GM12878 (cell line): ENCODE results near the gene ITIH2. TPM values are rescaled to one million over a fixed set of nuclear protein-coding genes. Genes with fewer than 3 reads are reported as not detected.
"Not testable (repeated sequence)": the region's sequence is repeated elsewhere in the genome, so short reads cannot be mapped to it uniquely, and the experiment has no call there.

Experiments used
- ATAC-seq: fragments of 200-7000 bp; cut with Tn5 transposase; 3 replicates; pipeline ENCODE4 v1.9.1; 2020; ENCODE audit warnings: mild to moderate bottlenecking, moderate library complexity
- BruUV-seq: library from RNA; stranded (reverse); fragments of 400-500 nt; replicated peaks from 2 replicates; lab custom pipeline; 2021; lab: Mats Ljungman, UMichigan
- CTCF ChIA-PET: fragments of 300-600 bp; sonication (Branson Sonifier 250); formaldehyde crosslinking; extraction: SDS; loops from one replicate; lab custom pipeline; 2021; ENCODE audit warnings: inconsistent platforms; lab: Yijun Ruan, JAX
- POLR2A ChIA-PET: fragments of 350-600 bp; formaldehyde crosslinking; extraction: SDS; loops from one replicate; lab custom pipeline; 2021; ENCODE audit warnings: inconsistent platforms; lab: Charles Lee
- RAD21 ChIA-PET: fragments of 300-600 bp; sonication (Branson Sonifier 250); formaldehyde crosslinking; loops from one replicate; lab custom pipeline; 2023; ENCODE audit warnings: antibody characterized with exemption; ENCODE audit not compliant: unreplicated experiment; lab: Charles Lee
- SMC1A ChIA-PET: fragments of 300-600 bp; sonication (Branson Sonifier 250); formaldehyde crosslinking; loops from one replicate; lab custom pipeline; 2023; ENCODE audit not compliant: unreplicated experiment, uncharacterized antibody; lab: Charles Lee
- DNase-seq: peaks from one replicate; pipeline ENCODE4 v3.0.0-alpha.2; 2011; ENCODE audit warnings: low read depth, low spot score
- FAIRE-seq: peaks from 3 replicates; lab custom pipeline; 2011; peaks lifted over from hg19 to GRCh38; lab: Jason Lieb, UNC
- H2AFZ ChIP-seq: 2 replicates; pipeline ENCODE4 v1.6.0; 2011; ENCODE audit warnings: low read depth, low read length, control low read depth; ENCODE audit not compliant: control insufficient read depth
- H3K27ac ChIP-seq: 2 replicates; pipeline ENCODE4 v1.5.1; 2011; ENCODE audit warnings: control low read depth; ENCODE audit not compliant: control insufficient read depth, insufficient read depth
- H3K27me3 ChIP-seq, 2 experiments: replicated peaks in 1 of 2; 2 replicates each; pipeline versions ENCODE4 v1.6.0 to v1.6.1; 2011; ENCODE audit warnings: low read length in 1 of 2; ENCODE audit not compliant: control insufficient read depth in 2 of 2, insufficient read depth in 2 of 2
- H3K36me3 ChIP-seq, 2 experiments: 2 replicates each; pipeline ENCODE4 v1.5.1; 2011; ENCODE audit warnings: low read length in 1 of 2; ENCODE audit not compliant: control insufficient read depth in 2 of 2, insufficient read depth in 2 of 2
- H3K4me1 ChIP-seq: 2 replicates; pipeline ENCODE4 v1.6.1; 2011; ENCODE audit warnings: mild to moderate bottlenecking, low read length, moderate library complexity, mixed read lengths; ENCODE audit not compliant: control insufficient read depth, insufficient read depth
- H3K4me2 ChIP-seq: 2 replicates; pipeline ENCODE4 v1.6.0; 2011; ENCODE audit warnings: control low read depth; ENCODE audit not compliant: control insufficient read depth, insufficient read depth
- H3K4me3 ChIP-seq: fragments of 200-600 bp; sonication (generic); 2 replicates; pipeline ENCODE4 v1.5.1; 2016
- H3K79me2 ChIP-seq: 2 replicates; pipeline ENCODE4 v1.6.0; 2011; ENCODE audit warnings: low read length; ENCODE audit not compliant: control insufficient read depth, insufficient read depth
- H3K9ac ChIP-seq: 2 replicates; pipeline ENCODE4 v1.8.0; 2011; ENCODE audit warnings: low read length, control low read depth, mixed read lengths; ENCODE audit not compliant: control insufficient read depth, insufficient read depth
- H3K9me3 ChIP-seq: replicated peaks from 3 replicates; pipeline ENCODE4 v1.5.1; 2011; ENCODE audit warnings: mild to moderate bottlenecking, low read length; ENCODE audit not compliant: control insufficient read depth, insufficient read depth
- H4K20me1 ChIP-seq: 2 replicates; pipeline ENCODE4 v1.6.0; 2011; ENCODE audit not compliant: control insufficient read depth, insufficient read depth
- SKIL ChIP-seq: fragments of 450-650 bp; IDR thresholded peaks from 2 replicates; pipeline ENCODE4 v1.6.1; 2017; ENCODE audit warnings: mild to moderate bottlenecking, low read depth, inconsistent platforms; ENCODE audit not compliant: poor library complexity, severe bottlenecking
- WGBS: methylation state at CpG from one replicate; pipeline ENCODE4 v1.1.6; 2016; ENCODE audit warnings: low lambda C conversion rate; ENCODE audit not compliant: insufficient replicate concordance, insufficient coverage; ENCODE audit errors: missing lambda C conversion rate; 5-methylcytosine and 5-hydroxymethylcytosine counted together
- in situ Hi-C: fragments of 300-500 bp; cut with MboI; formaldehyde crosslinking; loops from 9 replicates; pipeline ENCODE4 v1.14.3; 2018; ENCODE audit warnings: mixed read lengths
- intact Hi-C: fragments of 100-400 bp; cut with micrococcal nuclease; formaldehyde crosslinking; loops from one replicate; pipeline ENCODE4 v1.14.2; 2022; ENCODE audit not compliant: unreplicated experiment
- polyA plus RNA-seq, 11 experiments: library from polyadenylated mRNA; depleted of rRNA in 4 of 11; unstranded in 6 of 11; stranded (reverse) in 5 of 11; fragments of >200 nt; fragmentation: Nextera tagmentation in 4 of 11; fragmentation: Illumina TruSeq in 1 of 11; extraction: Ambion mirVana in 4 of 11; extraction: Trizol in 1 of 11; gene quantifications; 1 replicate in 1 of 11; 2 replicates in 10 of 11; pipeline versions ENCODE4 v1.2.1 to v1.2.3, GENCODE V29; 2011 to 2016; ENCODE audit warnings: inconsistent platforms in 2 of 11, missing spikeins in 2 of 11, low read depth in 1 of 11
- total RNA-seq, 4 experiments: library from RNA; depleted of rRNA in 3 of 4; stranded (reverse); fragments of >200 nt in 3 of 4; fragmentation: Illumina TruSeq in 1 of 4; extraction: Trizol in 1 of 4; gene quantifications; 2 replicates each; pipeline versions ENCODE4 v1.2.1 to v1.2.3, GENCODE V29; 2013 to 2021

ITIH2 gene
- total and polyA plus RNA-seq, 10 of the 15 experiments (the other 5 are each of a cell fraction or from before 2014, with no cell fraction given) = 0.05 to 0.72 (median 0.53) TPM; not detected in 7

GRCh38 chr10:7776777-7777176, 73.7 kb downstream of the ITIH2 start:
- H3K9ac ChIP-seq = no peak overlapping the region
- RAD21 ChIA-PET = no interaction called here
- 96% methylated on average over 2 of the region's 2 CpGs for WGBS
- BruUV-seq = no TSS peak
- intact Hi-C loops = no loop called here
- H3K4me1 ChIP-seq = no peaks in the 10 kb centered on the region
- H3K79me2 ChIP-seq = no peaks in the 10 kb centered on the region; the same call in 1 of the 2 replicates
- TF ChIP-seq SKIL = no peak
- TF ChIP-seq, all 136 proteins: peak for 0
- ATAC-seq (no peak), FAIRE-seq (no peak), DNase-seq (no peak)
- Histone ChIP-seq H4K20me1 (no peaks in the 10 kb centered on the region), H3K4me2 (no peak overlapping the region), H3K27me3 (no peaks in the 10 kb centered on the region), H2AFZ (no peak overlapping the region), H3K9me3 (no peaks in the 10 kb centered on the region), H3K4me3 (no peak overlapping the region), H3K36me3 (peaks cover 3 to 34% of the 10 kb centered on the region in 2 experiments), H3K27ac (no peak overlapping the region)
- ChIA-PET SMC1A (interaction anchor here (0.6 to 0.7 kb wide), 2 partner anchors 27 to 1531 kb away, joined by 3 to 4 read pairs; no protein-coding TSS in a partner anchor), POLR2A (no interaction called here), CTCF (interaction anchor here (1.1 kb wide), 1 partner anchor 21 kb away, joined by 3 read pairs; no protein-coding TSS in a partner anchor)
- in situ Hi-C loops = no loop called here

GRCh38 chr10:7782194-7782593, 79.1 kb downstream of the ITIH2 start:
- H3K27me3 ChIP-seq, BruUV-seq, H3K27ac ChIP-seq, H3K4me3 ChIP-seq, in situ Hi-C loops, H3K9ac ChIP-seq, DNase-seq, FAIRE-seq, H3K4me1 ChIP-seq, SMC1A ChIA-PET, ATAC-seq, H2AFZ ChIP-seq, H4K20me1 ChIP-seq, H3K9me3 ChIP-seq, RAD21 ChIA-PET, POLR2A ChIA-PET, H3K4me2 ChIP-seq, CTCF ChIA-PET: not testable (repeated sequence)
- intact Hi-C loops = loop anchor here (10.0 kb wide), 1 partner anchor 257 kb away; no protein-coding TSS in a partner anchor
- H3K36me3 ChIP-seq = peaks cover 1 to 19% of the 10 kb centered on the region in 2 experiments
- 100% methylated on average over 4 of the region's 6 CpGs for WGBS
- peaks cover 36% of the 10 kb centered on the region for H3K79me2 ChIP-seq
